ENCODE measurements around the gene IZUMO1R.

IZUMO1R gene

DNA sequence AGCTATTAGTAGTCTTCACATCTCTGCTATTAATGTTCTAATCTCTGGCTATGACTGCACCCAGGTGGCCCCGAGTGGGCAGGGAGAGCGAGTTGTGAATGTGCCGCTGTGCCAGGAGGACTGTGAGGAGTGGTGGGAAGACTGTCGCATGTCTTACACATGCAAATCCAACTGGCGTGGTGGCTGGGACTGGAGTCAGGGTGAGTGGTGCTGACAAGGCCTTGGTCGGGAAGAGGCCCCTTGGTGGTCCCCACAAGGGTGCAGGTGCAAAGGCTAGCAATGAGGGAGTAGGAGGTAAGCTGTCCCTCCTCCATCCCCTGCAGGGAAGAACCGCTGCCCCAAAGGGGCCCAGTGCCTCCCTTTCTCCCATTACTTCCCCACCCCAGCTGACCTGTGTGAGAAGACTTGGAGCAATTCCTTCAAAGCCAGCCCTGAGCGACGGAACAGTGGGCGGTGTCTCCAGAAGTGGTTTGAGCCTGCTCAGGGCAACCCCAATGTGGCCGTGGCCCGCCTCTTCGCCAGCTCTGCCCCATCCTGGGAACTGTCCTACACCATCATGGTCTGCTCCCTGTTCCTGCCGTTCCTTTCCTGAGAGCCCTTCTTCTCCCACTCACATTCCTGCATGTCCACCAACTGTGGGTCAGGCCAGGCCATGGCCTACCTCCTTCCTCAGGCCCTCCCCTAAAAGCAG lies 2.9 kb downstream of the IZUMO1R start:
- DNase-seq (ENCODE audit: low read depth): no peak
- H3K4me3 ChIP-seq (ENCODE audit: control insufficient read depth, low read depth, low read length): no peak overlapping the region
- TF ChIP-seq, protein P1, sequence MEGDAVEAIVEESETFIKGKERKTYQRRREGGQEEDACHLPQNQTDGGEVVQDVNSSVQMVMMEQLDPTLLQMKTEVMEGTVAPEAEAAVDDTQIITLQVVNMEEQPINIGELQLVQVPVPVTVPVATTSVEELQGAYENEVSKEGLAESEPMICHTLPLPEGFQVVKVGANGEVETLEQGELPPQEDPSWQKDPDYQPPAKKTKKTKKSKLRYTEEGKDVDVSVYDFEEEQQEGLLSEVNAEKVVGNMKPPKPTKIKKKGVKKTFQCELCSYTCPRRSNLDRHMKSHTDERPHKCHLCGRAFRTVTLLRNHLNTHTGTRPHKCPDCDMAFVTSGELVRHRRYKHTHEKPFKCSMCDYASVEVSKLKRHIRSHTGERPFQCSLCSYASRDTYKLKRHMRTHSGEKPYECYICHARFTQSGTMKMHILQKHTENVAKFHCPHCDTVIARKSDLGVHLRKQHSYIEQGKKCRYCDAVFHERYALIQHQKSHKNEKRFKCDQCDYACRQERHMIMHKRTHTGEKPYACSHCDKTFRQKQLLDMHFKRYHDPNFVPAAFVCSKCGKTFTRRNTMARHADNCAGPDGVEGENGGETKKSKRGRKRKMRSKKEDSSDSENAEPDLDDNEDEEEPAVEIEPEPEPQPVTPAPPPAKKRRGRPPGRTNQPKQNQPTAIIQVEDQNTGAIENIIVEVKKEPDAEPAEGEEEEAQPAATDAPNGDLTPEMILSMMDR (IDR thresholded peaks at IDR 0.05; ENCODE audit: control insufficient read depth, insufficient read depth, low read depth, low read length, missing control alignments): no peak

DNA sequence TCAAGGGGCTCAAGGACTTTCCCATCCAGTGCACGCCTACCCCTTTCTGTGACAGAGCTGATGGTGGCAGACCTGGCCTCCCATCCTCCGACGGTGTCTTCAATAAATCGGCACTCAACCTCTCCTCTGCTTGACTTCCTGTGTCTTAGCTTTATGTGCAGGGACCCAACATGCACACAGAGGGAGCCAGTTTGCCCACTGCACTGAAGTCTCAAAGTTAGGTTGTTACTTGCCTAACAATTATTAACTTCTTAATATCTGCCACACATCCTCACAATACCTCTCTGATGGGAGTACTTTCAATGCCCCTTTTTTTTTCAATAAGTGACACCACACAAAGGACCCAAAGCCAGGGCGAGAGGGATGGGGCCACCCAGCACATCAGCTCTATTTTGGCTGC lies 3.6 kb downstream of the IZUMO1R start:
- no peak overlapping the region for H3K4me3 ChIP-seq (ENCODE audit: control insufficient read depth, low read depth, low read length)
- no peak for DNase-seq (ENCODE audit: low read depth)
- TF ChIP-seq, protein P1 (IDR thresholded peaks at IDR 0.05; ENCODE audit: control insufficient read depth, insufficient read depth, low read depth, low read length, missing control alignments): no peak

GRCh38 chr11:94309757-94310156 lies 5.4 kb downstream of the IZUMO1R start:
- TF ChIP-seq, protein P1 (IDR thresholded peaks at IDR 0.05; ENCODE audit: control insufficient read depth, insufficient read depth, low read depth, low read length, missing control alignments): no peak
- no peak overlapping the region for H3K4me3 ChIP-seq (ENCODE audit: control insufficient read depth, low read depth, low read length)
- DNase-seq (ENCODE audit: low read depth): no peak

GRCh38 chr11:94310191-94310875 lies 6.0 kb downstream of the IZUMO1R start:
- TF ChIP-seq, protein P1 (IDR thresholded peaks at IDR 0.05; ENCODE audit: control insufficient read depth, insufficient read depth, low read depth, low read length, missing control alignments): no peak
- no peak overlapping the region for H3K4me3 ChIP-seq (ENCODE audit: control insufficient read depth, low read depth, low read length)
- no peak for DNase-seq (ENCODE audit: low read depth)

DNA sequence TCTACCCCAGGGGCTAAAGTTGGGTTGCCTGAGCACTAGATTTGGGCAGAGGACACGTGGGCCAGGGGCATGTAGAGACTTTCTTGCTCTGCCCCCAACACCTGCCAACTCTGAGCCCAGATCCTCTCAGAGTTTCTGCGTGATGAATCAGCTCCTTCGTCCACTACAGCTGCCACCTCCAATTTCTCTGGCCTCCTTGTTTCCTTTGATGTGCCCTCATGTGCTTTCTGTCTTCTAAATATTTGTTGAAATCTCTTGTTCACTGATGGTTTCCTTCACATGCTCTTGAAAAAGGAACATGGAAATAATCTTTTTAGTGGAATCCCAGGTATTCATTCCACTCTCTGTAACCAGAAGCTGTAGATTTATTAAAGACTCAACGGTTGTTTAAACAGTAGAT lies 8.0 kb downstream of the IZUMO1R start:
- DNase-seq (ENCODE audit: low read depth): no peak
- no peak overlapping the region for H3K4me3 ChIP-seq (ENCODE audit: control insufficient read depth, low read depth, low read length)
- TF ChIP-seq, protein P1 (IDR thresholded peaks at IDR 0.05; ENCODE audit: control insufficient read depth, insufficient read depth, low read depth, low read length, missing control alignments): no peak

DNA sequence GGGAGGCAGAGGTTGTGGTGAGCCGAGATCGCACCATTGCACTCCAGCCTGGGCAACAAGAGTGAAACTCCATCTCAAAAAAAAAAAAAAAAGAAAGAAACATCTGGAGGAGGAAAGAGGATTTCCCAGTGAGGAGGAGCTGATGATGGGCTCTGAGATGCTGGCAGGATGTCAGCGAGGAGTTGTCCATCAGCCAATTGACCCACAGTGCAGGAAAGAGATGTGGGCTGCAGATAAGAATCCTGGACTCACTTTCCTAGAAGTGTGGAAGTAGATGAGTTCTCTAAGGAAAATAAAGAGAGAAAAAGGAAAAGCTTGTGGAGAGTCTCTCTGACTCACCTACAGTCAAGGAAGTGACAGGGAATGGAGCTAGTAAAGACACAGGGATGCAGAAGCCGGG lies 9.7 kb downstream of the IZUMO1R start:
- no peak for DNase-seq (ENCODE audit: low read depth)
- no peak overlapping the region for H3K4me3 ChIP-seq (ENCODE audit: control insufficient read depth, low read depth, low read length)
- TF ChIP-seq, protein P1 (IDR thresholded peaks at IDR 0.05; ENCODE audit: control insufficient read depth, insufficient read depth, low read depth, low read length, missing control alignments): no peak
